Smooth muscle cell (in vitro differentiated cells): Measurements from ENCODE around the gene WFIKKN2. TPM values are rescaled to one million over a fixed set of nuclear protein-coding genes. Genes with fewer than 3 reads are reported as not detected.

Experiments
- DNase-seq: peaks from one replicate; lab custom pipeline; 2025; ENCODE audit not compliant: unreplicated experiment; lab: John Stamatoyannopoulos, UW
- H2AFZ ChIP-seq: fragments of 200-600 bp; sonication (generic); 2 replicates; pipeline ENCODE4 v1.6.0; 2016; ENCODE audit warnings: antibody characterized with exemption, low read depth, mild to moderate bottlenecking
- H3F3A ChIP-seq: fragments of 200-600 bp; sonication (generic); 2 replicates; pipeline ENCODE4 v1.6.0; 2017; ENCODE audit warnings: antibody characterized with exemption, low read depth
- H3K27ac ChIP-seq: fragments of 200-600 bp; sonication (generic); 2 replicates; pipeline ENCODE4 v1.5.1; 2016; ENCODE audit warnings: low read depth, mild to moderate bottlenecking
- H3K27me3 ChIP-seq: fragments of 200-600 bp; sonication (generic); 2 replicates; pipeline ENCODE4 v1.6.1; 2016; ENCODE audit warnings: low read depth, mild to moderate bottlenecking
- H3K36me3 ChIP-seq: fragments of 200-600 bp; sonication (generic); 2 replicates; pipeline ENCODE4 v1.5.1; 2016; ENCODE audit warnings: low read depth
- H3K4me1 ChIP-seq: fragments of 200-600 bp; sonication (generic); 2 replicates; pipeline ENCODE4 v1.5.1; 2016; ENCODE audit warnings: low read depth
- H3K4me2 ChIP-seq: fragments of 200-600 bp; sonication (generic); 2 replicates; pipeline ENCODE4 v1.6.0; 2016; ENCODE audit warnings: mild to moderate bottlenecking
- H3K4me3 ChIP-seq: fragments of 200-600 bp; sonication (generic); 2 replicates; pipeline ENCODE4 v1.5.1; 2016; ENCODE audit warnings: mild to moderate bottlenecking
- H3K79me2 ChIP-seq: fragments of 200-600 bp; sonication (generic); 2 replicates; pipeline ENCODE4 v1.6.0; 2016; ENCODE audit warnings: low read depth, mild to moderate bottlenecking
- H3K9ac ChIP-seq: fragments of 200-600 bp; sonication (generic); 2 replicates; pipeline ENCODE4 v1.6.0; 2016; ENCODE audit warnings: low read depth
- H3K9me3 ChIP-seq: fragments of 200-600 bp; sonication (generic); replicated peaks from 2 replicates; pipeline ENCODE4 v1.5.1; 2016; ENCODE audit warnings: low read depth
- H4K20me1 ChIP-seq: fragments of 200-600 bp; sonication (generic); 2 replicates; pipeline ENCODE4 v1.6.0; 2016; ENCODE audit warnings: low read depth
- CTCF ChIP-seq: fragments of 200-600 bp; sonication (generic); IDR thresholded peaks from 2 replicates; pipeline ENCODE4 v1.5.1; 2017; ENCODE audit warnings: borderline replicate concordance, mild to moderate bottlenecking, antibody characterized with exemption; ENCODE audit not compliant: insufficient read depth, poor library complexity, severe bottlenecking
- WGBS: methylation state at CpG from one replicate; pipeline ENCODE4 v1.1.7; 2016; ENCODE audit warnings: low lambda C conversion rate; 5-methylcytosine and 5-hydroxymethylcytosine counted together
- polyA plus RNA-seq: library from polyadenylated mRNA; unstranded; fragments of >200 nt; fragmentation: Nextera tagmentation; extraction: Ambion mirVana; gene quantifications from 2 replicates; pipeline ENCODE4 v1.2.1, GENCODE V29; 2016
- total RNA-seq: library from RNA; depleted of rRNA; stranded (reverse); fragments of >200 nt; gene quantifications from 2 replicates; pipeline ENCODE4 v1.2.3, GENCODE V29; 2014

The WFIKKN2 gene
- total and polyA plus RNA-seq, 2 experiments from 2014 or later: not detected

- Histone ChIP-seq H3K9me3 (no peaks in the 10 kb centered on the region), H2AFZ (peak overlapping the region; percentile 65), H3K4me2 (no peak overlapping the region), H3F3A (no peaks in the 10 kb centered on the region), H3K27ac (no peak overlapping the region), H3K27me3 (no peaks in the 10 kb centered on the region), H3K79me2 (no peaks in the 10 kb centered on the region), H4K20me1 (no peaks in the 10 kb centered on the region), H3K36me3 (no peaks in the 10 kb centered on the region), H3K9ac (no peak overlapping the region), H3K4me3 (no peak overlapping the region), H3K4me1 (peaks cover 13% of the 10 kb centered on the region)
- TF ChIP-seq CTCF: peak; percentile 74
- WGBS: 22% methylated on average over 8 of the region's 8 CpGs
- DNase-seq: peak; percentile 29
Observed at GRCh38 chr17:50841949-50842354, 6.6 kb downstream of the WFIKKN2 start.

DNA sequence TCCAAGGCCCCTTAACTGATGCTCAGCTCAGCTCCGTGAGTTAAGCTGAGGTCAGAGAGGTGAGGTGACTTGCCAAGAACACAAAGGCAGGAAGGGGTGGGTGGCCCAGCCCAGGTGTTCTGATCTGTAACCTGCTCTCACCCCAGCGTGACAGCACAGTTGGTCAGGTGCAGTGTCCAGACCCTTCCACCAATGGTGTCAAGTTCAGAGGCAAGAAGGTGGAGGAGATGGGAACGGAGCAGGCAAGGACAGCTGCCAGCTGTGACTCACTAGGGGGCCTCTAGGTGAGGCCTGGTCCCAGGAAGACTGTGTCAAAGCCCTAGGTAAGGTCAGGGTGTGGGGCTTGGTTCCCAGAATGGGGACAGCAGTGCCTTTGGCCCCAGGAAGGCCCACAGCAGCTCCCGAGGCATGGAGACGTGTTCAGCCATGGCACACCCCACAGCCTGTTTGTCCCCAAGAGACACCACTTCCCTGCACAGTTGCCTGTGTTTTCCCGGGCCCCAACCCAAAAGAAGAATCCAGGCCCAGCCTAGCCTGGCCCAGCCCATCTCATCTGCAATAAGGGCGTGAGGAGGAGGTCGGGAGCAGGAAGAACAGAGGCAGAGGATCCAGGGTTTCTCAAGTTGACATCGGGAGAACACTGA is 7.2 kb downstream of the WFIKKN2 start:
- H3K9me3 ChIP-seq: no peaks in the 10 kb centered on the region
- H3K4me1 ChIP-seq: peaks cover 13% of the 10 kb centered on the region
- H3K27me3 ChIP-seq: no peaks in the 10 kb centered on the region
- no peak overlapping the region for H3K4me2 ChIP-seq
- H3K4me3 ChIP-seq: no peak overlapping the region
- H2AFZ ChIP-seq: no peak overlapping the region
- H3K27ac ChIP-seq: no peak overlapping the region
- no peak overlapping the region for H3K9ac ChIP-seq
- no peaks in the 10 kb centered on the region for H3K36me3 ChIP-seq
- H3K79me2 ChIP-seq: no peaks in the 10 kb centered on the region
- 72% methylated on average over 9 of the region's 9 CpGs for WGBS
- H3F3A ChIP-seq: no peaks in the 10 kb centered on the region
- no peak for TF ChIP-seq CTCF
- no peaks in the 10 kb centered on the region for H4K20me1 ChIP-seq
- DNase-seq: no peak

DNA sequence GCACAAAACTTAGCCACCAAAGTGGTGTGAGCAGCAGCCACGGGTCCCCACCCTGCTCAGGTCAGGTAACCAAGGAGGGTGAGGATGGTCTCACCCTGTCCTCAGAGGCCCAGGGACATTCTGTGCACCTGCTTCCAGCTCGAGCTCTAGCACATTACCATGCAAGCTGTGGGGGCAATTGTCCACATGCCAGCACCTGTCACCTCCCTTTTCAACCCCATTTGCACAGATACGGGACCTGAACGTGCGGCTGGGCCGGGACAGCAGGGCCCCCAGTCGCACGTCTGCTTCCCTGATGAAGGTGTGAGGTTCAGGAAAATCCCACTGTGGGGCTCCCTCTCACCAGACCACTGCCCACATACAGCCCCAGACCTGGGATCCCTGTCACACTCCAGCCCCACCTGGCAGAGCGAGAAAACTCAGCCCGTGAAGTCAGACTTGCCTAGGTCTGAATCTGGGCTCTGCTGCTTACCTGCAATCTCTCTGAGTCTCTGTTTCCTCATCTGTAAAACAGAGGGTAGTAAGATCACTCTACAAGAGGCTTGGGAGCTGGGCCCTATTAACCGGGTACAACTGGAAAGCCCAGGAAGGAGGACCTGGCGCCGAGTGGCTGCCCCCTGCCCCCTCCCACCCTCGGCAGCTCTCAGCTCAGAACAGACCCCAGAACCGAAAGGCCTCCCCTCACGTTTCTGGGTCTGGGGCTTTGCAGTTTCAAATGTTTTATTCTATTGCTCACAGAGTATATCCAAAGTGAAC is 7.9 kb downstream of the WFIKKN2 start:
- 87% methylated on average over 16 of the region's 16 CpGs for WGBS
- Histone ChIP-seq H3K4me1 (peaks cover 7% of the 10 kb centered on the region), H3F3A (no peaks in the 10 kb centered on the region), H3K4me2 (no peak overlapping the region), H3K36me3 (no peaks in the 10 kb centered on the region), H3K27ac (no peak overlapping the region), H2AFZ (no peak overlapping the region), H3K9ac (no peak overlapping the region), H3K4me3 (no peak overlapping the region), H3K79me2 (no peaks in the 10 kb centered on the region), H3K9me3 (no peaks in the 10 kb centered on the region), H4K20me1 (no peaks in the 10 kb centered on the region), H3K27me3 (no peaks in the 10 kb centered on the region)
- no peak for TF ChIP-seq CTCF
- DNase-seq: no peak
